ENCODE results near the gene IKZF2. TPM values are rescaled to one million over a fixed set of nuclear protein-coding genes. Genes with fewer than 3 reads are reported as not detected.

IKZF2 gene
- total and polyA plus RNA-seq, 3 donors from 2014 or later, result 3.0 to 11.4 (median 9.1) TPM

DNA sequence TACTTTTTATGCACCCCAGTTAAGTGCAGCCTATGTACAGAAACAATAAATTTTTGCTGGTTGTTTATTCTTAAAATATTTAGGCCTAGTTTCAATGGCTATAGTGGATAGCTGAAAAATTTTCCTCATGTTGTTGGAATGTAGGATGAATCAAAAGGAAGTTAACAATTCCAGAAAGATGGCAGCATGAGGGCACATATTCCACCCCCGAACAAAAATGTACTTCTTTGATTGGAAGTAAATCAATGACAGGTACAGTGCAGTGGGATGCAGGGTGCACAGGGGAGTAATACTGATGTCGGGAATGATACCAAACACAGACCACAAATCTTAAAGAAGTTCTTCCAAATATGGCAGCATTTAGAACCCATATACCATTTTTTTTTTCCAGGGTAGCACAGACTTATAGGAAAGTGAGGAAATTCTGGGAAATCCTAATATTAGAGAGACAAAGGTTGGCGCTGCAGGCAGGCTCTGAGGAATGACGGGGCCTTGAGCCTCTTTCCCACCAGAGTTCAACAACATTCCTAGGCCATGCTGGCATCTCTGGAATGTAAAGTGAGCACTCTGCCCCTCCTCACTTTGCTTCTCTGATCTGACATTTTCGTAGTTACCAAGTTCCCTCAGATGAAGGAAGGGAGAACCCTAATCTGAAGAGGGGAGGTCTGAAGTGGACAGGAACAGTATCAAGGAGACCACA lies 36.6 kb upstream of the IKZF2 start:
- Histone ChIP-seq H3K4me3 (no peak overlapping the region), H3K9me3 (no peaks in the 10 kb centered on the region), H3K4me1 (no peaks in the 10 kb centered on the region), H3K27ac (no peak overlapping the region), H3K36me3 (ENCODE audit: low read depth, missing control alignments) (no peaks in the 10 kb centered on the region), H3K27me3 (no peaks in the 10 kb centered on the region)
- TF ChIP-seq, protein P1, sequence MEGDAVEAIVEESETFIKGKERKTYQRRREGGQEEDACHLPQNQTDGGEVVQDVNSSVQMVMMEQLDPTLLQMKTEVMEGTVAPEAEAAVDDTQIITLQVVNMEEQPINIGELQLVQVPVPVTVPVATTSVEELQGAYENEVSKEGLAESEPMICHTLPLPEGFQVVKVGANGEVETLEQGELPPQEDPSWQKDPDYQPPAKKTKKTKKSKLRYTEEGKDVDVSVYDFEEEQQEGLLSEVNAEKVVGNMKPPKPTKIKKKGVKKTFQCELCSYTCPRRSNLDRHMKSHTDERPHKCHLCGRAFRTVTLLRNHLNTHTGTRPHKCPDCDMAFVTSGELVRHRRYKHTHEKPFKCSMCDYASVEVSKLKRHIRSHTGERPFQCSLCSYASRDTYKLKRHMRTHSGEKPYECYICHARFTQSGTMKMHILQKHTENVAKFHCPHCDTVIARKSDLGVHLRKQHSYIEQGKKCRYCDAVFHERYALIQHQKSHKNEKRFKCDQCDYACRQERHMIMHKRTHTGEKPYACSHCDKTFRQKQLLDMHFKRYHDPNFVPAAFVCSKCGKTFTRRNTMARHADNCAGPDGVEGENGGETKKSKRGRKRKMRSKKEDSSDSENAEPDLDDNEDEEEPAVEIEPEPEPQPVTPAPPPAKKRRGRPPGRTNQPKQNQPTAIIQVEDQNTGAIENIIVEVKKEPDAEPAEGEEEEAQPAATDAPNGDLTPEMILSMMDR (IDR thresholded peaks at IDR 0.05), result no peak
- TF ChIP-seq POLR2A (IDR thresholded peaks at IDR 0.05), result no peak
- WGBS, 2 donors, result 49 to 54% methylated on average over 5 of the region's 5 CpGs
- DNase-seq, result no peak
- intact Hi-C loops (cut with DNase I; ENCODE audit: low total_unique reads), result no loop called here

DNA sequence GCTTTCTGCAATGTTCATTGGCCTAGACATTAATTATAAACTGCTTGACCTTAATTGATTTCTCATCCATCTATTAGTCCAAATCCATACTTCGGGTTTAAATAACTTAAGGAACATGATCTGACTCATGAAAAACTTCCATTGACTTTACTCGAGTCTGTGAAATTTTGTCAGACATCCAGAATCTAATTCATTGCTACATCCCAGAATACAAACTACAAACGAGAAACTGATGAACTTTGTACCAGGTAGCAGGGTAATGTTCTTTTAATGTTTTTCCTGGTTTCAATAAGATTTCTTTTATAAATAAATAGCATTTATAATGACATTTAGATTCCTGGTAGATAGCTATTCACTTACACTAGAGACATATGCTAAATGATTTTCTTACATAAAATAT lies 36.0 kb upstream of the IKZF2 start:
- Histone ChIP-seq H3K36me3 (ENCODE audit: low read depth, missing control alignments) (no peaks in the 10 kb centered on the region), H3K4me3 (no peak overlapping the region), H3K27ac (no peak overlapping the region), H3K27me3 (no peaks in the 10 kb centered on the region), H3K4me1 (no peaks in the 10 kb centered on the region), H3K9me3 (no peaks in the 10 kb centered on the region)
- no peak for DNase-seq
- TF ChIP-seq, protein P1 (IDR thresholded peaks at IDR 0.05), result no peak
- TF ChIP-seq POLR2A (IDR thresholded peaks at IDR 0.05), result no peak
- intact Hi-C loops (cut with DNase I; ENCODE audit: low total_unique reads), result no loop called here
- WGBS, 2 donors, result 77 to 83% methylated on average over 3 of the region's 3 CpGs

DNA sequence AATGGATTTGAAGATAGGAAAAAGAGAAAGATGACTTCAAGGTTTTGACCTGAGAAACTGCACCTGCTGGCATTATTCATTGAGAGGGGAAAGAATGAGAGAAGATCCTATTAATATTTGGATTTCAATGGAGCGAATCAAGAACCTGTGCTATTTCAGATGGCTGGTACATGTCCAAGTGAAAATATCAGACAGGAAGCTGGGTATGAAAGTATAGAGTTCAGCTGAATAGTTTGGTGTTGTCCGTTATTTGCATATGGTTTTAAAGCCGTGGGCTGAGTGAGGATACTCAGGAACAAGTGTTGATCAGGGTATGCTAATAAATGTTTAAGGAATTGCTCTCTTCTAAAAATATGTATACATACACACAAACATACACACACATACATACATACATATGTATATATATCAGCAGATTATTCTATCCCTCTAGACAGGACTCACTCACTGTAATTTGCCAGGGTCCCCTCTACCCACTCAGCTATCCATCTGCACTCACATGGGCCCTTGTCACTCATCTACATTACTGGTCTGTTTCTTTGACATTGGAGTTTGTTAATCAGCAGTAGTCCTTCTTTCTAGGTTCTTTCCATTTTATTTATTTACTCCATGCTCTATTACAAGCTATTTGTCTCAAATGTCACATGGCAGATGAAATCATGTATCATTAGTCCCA lies 33.9 kb upstream of the IKZF2 start:
- no peak for DNase-seq
- intact Hi-C loops (cut with DNase I; ENCODE audit: low total_unique reads), result no loop called here
- no peaks in the 10 kb centered on the region for H3K9me3 ChIP-seq
- no peaks in the 10 kb centered on the region for H3K27me3 ChIP-seq
- no peaks in the 10 kb centered on the region for H3K36me3 ChIP-seq (ENCODE audit: low read depth, missing control alignments)
- TF ChIP-seq, protein P1 (IDR thresholded peaks at IDR 0.05), result no peak
- 89 to 90% methylated on average over 3 of the region's 3 CpGs for WGBS, 2 donors
- H3K4me3 ChIP-seq, result no peak overlapping the region
- H3K27ac ChIP-seq, result no peak overlapping the region
- no peaks in the 10 kb centered on the region for H3K4me1 ChIP-seq

DNA sequence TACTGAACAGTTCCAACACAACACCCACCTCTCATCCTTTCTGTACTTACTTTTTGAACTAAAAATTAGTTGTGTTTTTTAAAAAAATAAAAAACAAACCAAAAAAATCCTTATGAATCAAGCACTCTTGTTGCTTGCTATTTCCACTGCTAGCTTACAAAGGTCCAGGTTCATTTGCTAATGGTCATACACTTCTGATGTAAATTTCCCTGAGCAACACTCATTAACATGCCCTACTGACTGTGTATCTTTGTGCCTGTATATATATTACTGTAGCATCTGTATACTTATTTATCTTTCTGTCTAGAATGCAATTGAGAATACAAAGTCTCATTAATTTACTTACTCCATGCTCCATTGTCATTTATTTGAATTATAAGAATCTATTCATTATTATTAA lies 30.3 kb upstream of the IKZF2 start:
- DNase-seq, result no peak
- H3K9me3 ChIP-seq, result no peaks in the 10 kb centered on the region
- no peak overlapping the region for H3K27ac ChIP-seq
- no peaks in the 10 kb centered on the region for H3K36me3 ChIP-seq (ENCODE audit: low read depth, missing control alignments)
- TF ChIP-seq, protein P1 (IDR thresholded peaks at IDR 0.05), result no peak
- TF ChIP-seq POLR2A (IDR thresholded peaks at IDR 0.05), result no peak
- H3K4me3 ChIP-seq, result no peak overlapping the region
- intact Hi-C loops (cut with DNase I; ENCODE audit: low total_unique reads), result no loop called here
- H3K27me3 ChIP-seq, result no peaks in the 10 kb centered on the region
- H3K4me1 ChIP-seq, result no peaks in the 10 kb centered on the region

DNA sequence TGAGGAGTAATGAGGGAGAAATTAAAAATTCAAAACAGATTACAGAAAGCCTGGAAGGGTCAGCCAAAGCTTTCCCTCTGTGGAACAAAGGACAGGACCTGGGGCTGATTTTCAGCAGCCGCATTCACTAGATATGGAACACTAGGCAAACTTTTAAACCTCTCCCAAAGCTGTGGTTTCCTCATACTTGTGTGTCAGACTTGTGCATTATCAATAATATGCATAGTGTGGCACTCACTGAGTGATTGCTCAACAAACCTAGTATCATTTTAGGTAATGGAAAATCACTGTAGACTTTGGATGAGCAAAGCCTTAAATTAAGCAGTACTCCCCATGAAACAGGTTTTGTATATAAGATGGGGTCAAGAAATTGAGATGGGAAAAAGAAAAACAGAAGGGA lies 26.3 kb upstream of the IKZF2 start:
- no peaks in the 10 kb centered on the region for H3K9me3 ChIP-seq
- WGBS, 2 donors, result 92 to 94% methylated on average over 1 of the region's 1 CpG
- no peak overlapping the region for H3K27ac ChIP-seq
- intact Hi-C loops (cut with DNase I; ENCODE audit: low total_unique reads), result no loop called here
- H3K4me3 ChIP-seq, result no peak overlapping the region
- H3K27me3 ChIP-seq, result no peaks in the 10 kb centered on the region
- H3K4me1 ChIP-seq, result no peaks in the 10 kb centered on the region
- TF ChIP-seq POLR2A (IDR thresholded peaks at IDR 0.05), result no peak
- TF ChIP-seq, protein P1 (IDR thresholded peaks at IDR 0.05), result no peak
- no peaks in the 10 kb centered on the region for H3K36me3 ChIP-seq (ENCODE audit: low read depth, missing control alignments)
- no peak for DNase-seq
